HG02840 (cell line): ENCODE data around the gene CNTN6.

ENCODE experiments used
- ATAC-seq: cut with Tn5 transposase; IDR thresholded peaks from one replicate; pipeline ENCODE4 v1.9.1; 2021; ENCODE audit warnings: mild to moderate bottlenecking, moderate library complexity, moderate number of reproducible peaks; ENCODE audit not compliant: unreplicated experiment, low FRiP score

The CNTN6 gene

GRCh38 chr3:1394188-1394587 is 301.4 kb downstream of the CNTN6 start:
- ATAC-seq, result no peak

DNA sequence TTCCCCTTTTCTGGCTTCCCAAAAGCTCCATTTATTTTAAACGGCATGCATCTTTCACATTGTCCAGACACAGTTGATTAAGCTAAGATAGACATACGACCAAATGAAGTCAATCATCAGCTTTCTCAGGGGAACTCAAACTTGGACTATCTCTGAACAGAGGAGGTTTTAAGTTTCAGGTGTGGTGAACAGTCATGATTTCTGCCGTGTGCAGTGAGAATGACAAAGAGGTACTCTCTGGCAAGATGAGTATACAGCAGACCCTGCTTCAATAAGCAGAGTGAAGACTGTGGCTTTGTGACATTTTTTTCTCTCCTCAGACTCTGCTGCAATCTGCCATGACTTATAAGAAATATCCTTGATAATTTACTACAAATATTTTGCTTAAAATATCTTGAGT is 307.7 kb downstream of the CNTN6 start:
- no peak for ATAC-seq

DNA sequence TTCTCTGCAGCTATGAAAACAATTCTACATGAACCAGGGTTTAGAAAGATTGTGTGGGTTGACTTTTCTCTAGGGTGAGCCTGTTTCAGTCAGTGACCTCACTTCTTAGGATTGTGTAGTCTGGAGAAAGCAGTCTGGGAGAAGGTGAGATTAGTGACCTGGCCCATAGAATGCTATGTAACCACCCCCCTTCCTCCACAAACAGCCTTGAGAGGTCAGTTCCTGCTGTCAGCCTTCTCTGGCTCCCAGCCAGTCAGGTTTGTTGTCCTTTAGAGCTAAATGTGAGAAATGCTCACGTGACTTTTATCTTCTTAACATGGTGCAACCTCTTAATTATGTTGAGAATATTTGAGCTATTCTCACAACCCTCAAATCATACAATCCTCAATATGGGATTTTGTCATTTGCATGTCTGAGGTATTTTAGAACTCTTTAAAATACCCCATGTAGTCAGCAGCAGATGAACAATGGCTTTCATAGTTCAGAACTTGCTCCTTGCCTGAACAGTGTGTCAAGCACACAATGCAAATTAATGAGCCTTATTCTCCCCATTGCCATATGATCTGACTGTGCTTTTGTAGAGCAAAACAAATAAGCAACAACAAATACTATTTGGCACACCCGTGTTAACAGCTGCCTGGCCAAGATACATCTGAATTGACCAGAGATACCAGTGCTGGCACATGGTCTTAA is 311.6 kb downstream of the CNTN6 start:
- no peak for ATAC-seq

- ATAC-seq, result no peak
Measured at GRCh38 chr3:1406250-1406649, 313.4 kb downstream of the CNTN6 start.

- no peak for ATAC-seq
Measured at GRCh38 chr3:1421577-1421976, 328.8 kb downstream of the CNTN6 start.

DNA sequence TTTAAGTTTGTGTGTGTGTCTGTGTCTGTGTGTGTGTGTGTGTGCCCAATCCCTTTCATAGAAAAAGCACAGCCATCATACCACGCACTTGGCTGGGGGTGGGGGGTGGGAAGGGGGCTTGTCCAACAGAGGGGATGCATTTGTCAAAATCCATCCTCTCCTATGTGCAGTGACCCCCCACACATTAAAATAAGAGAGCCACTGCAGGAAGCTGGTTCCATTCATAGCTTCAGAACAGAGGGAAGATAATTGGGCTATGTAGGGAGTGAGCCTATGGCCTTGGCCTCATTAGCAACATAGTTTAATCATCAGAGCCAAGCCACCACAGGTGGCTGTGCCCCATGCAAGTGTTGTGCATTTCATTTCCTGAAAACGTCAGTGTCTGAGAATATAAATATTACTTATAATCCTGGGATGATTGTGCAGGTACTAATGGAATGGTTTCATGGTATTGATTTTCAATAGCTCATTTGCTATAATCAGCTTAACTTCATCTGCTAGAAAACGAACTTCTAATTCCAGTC is 330.8 kb downstream of the CNTN6 start:
- no peak for ATAC-seq

GRCh38 chr3:1439395-1439794 is 346.6 kb downstream of the CNTN6 start:
- ATAC-seq, result no peak

DNA sequence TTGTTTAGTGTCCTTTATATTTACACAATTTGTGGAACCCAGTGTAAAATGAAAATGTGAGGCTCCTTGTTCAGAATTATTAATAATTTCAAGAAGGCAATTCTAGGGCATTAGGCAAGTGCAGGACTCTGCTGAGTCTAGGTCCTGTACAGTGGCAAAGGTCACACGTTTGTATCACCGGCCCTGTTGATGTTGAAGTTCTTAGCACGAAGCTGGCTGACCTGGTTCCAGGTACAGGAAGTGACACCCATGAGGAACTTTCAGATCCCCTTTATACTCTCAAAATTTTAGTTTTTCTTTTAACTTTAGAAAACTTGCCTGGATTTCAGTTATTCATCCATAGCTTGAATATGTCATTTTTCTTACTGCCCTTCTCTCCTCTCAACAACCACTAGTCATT is 349.4 kb downstream of the CNTN6 start:
- ATAC-seq, result no peak

DNA sequence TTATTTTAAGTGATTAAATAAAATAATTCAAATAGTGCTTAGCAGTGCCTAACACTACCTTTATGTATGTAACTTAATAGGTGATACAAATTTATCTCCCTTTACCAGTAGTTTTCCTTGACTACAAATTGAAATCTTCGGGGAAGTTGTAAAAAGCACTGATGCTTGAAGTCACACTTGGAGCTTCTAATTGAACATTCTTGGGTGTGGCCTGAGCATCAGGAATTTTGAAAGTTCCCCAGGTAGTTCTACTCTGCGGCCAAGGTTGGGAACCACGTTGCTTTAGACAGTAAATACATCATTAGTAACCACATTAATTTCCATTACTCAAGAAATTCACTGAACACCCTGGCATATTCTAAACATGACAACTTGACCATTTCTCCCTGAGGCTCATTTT is 351.4 kb downstream of the CNTN6 start:
- ATAC-seq, result no peak

GRCh38 chr3:1446531-1446930 is 353.7 kb downstream of the CNTN6 start:
- ATAC-seq, result no peak

DNA sequence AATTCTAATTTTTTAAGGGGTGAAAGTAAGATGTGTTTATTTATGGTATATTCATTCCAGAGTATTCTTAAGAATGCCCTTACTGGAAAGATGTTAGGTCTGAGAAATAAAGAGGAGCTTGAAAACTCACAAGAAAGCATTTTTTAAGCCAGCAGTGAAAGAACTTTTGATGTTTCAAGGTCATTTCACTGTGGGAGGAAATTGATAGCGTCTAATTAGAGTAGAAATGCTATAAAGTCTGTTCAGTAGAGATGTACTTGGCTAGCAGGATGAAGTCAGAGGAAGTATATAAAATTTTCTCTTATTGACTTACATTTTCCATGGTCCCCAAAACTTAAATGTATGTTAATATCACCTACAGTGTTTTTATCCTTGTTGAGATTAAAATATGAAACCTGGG is 354.6 kb downstream of the CNTN6 start:
- no peak for ATAC-seq

DNA sequence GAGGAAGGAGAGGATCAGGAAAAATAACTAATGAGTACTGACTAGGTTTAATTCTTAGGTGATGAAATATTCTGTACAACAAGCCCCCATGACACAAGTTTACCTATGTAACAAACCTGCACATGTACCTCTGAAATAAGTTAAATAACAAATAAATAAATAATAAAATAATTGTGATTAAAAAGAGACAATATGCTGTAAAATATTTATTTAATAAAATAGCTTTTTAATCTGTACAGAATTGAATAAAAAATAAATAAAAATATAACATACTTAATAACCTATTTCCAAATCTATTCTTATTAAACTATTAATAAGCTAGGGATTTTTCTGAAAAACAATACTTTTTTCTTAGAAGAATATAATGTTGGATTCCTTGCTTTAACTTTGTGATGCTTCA is 355.6 kb downstream of the CNTN6 start:
- ATAC-seq, result no peak
